Trophoblast cell (in vitro differentiated cells and primary cell): ENCODE data around the gene CHCHD3. TPM values are rescaled to one million over a fixed set of nuclear protein-coding genes. Genes with fewer than 3 reads are reported as not detected.

Experiments used
- DNase-seq, 2 donors: peaks; one replicate each; pipeline ENCODE4 v3.0.0-alpha.2; 2016
- H2AFZ ChIP-seq: 2 replicates; pipeline ENCODE4 v1.6.1; 2013; ENCODE audit warnings: low read length, moderate library complexity, mild to moderate bottlenecking; ENCODE audit not compliant: insufficient read depth, poor library complexity
- H2AK5ac ChIP-seq: 2 replicates; pipeline ENCODE4 v1.6.1; 2013; ENCODE audit warnings: mild to moderate bottlenecking, low read length
- H2BK120ac ChIP-seq: 2 replicates; pipeline ENCODE4 v1.6.1; 2013; ENCODE audit warnings: low read length, mild to moderate bottlenecking, moderate library complexity; ENCODE audit not compliant: insufficient read depth, poor library complexity
- H2BK12ac ChIP-seq: 2 replicates; pipeline ENCODE4 v1.6.1; 2013; ENCODE audit warnings: mild to moderate bottlenecking, low read length, moderate library complexity
- H2BK5ac ChIP-seq: 2 replicates; pipeline ENCODE4 v1.6.1; 2013; ENCODE audit warnings: low read length, low read depth, moderate library complexity, mild to moderate bottlenecking; ENCODE audit not compliant: poor library complexity
- H3K14ac ChIP-seq: 2 replicates; pipeline ENCODE4 v1.6.1; 2013; ENCODE audit warnings: mild to moderate bottlenecking, low read length
- H3K18ac ChIP-seq: 2 replicates; pipeline ENCODE4 v1.6.1; 2013; ENCODE audit warnings: mild to moderate bottlenecking, low read length
- H3K23ac ChIP-seq: 2 replicates; pipeline ENCODE4 v1.6.1; 2013; ENCODE audit warnings: low read length
- H3K27ac ChIP-seq: 2 replicates; pipeline ENCODE4 v1.5.1; 2013; ENCODE audit warnings: low read depth, mild to moderate bottlenecking, inconsistent platforms, low read length, moderate library complexity
- H3K27me3 ChIP-seq: 2 replicates; pipeline ENCODE4 v1.6.1; 2013; ENCODE audit warnings: inconsistent platforms, mild to moderate bottlenecking, low read length, moderate library complexity; ENCODE audit not compliant: insufficient read depth
- H3K36me3 ChIP-seq, 2 experiments: 1 replicate in 1 of 2; 2 replicates in 1 of 2; pipeline ENCODE4 v1.6.1; 2013; ENCODE audit warnings: low read length in 2 of 2, mild to moderate bottlenecking in 2 of 2, moderate library complexity in 1 of 2; ENCODE audit not compliant: insufficient read depth in 2 of 2, control insufficient read depth in 1 of 2
- H3K4ac ChIP-seq: 2 replicates; pipeline ENCODE4 v1.6.1; 2013; ENCODE audit warnings: low read depth, mild to moderate bottlenecking, low read length, moderate library complexity
- H3K4me1 ChIP-seq, 2 experiments: 1 replicate in 1 of 2; 2 replicates in 1 of 2; pipeline ENCODE4 v1.6.1; 2013; ENCODE audit warnings: low read length in 2 of 2, mild to moderate bottlenecking in 2 of 2, moderate library complexity in 1 of 2; ENCODE audit not compliant: insufficient read depth in 2 of 2, control insufficient read depth in 1 of 2
- H3K4me2 ChIP-seq: 2 replicates; pipeline ENCODE4 v1.6.1; 2013; ENCODE audit warnings: inconsistent platforms, mild to moderate bottlenecking, low read length, moderate library complexity
- H3K4me3 ChIP-seq: 2 replicates; pipeline ENCODE4 v1.5.1; 2013; ENCODE audit warnings: mild to moderate bottlenecking, low read depth, low read length, inconsistent platforms
- H3K79me1 ChIP-seq: one replicate; pipeline ENCODE4 v1.6.1; 2013; ENCODE audit warnings: low read length
- H3K79me2 ChIP-seq: 2 replicates; pipeline ENCODE4 v1.6.1; 2013; ENCODE audit warnings: low read length, mild to moderate bottlenecking; ENCODE audit not compliant: control insufficient read depth, insufficient read depth, poor library complexity
- H3K9ac ChIP-seq: 2 replicates; pipeline ENCODE4 v1.6.1; 2013; ENCODE audit warnings: mild to moderate bottlenecking, low read length
- H3K9me3 ChIP-seq: 2 replicates; pipeline ENCODE4 v1.6.1; 2013; ENCODE audit warnings: low read depth, mild to moderate bottlenecking, control low read depth, inconsistent platforms, low read length; ENCODE audit not compliant: insufficient read depth
- H4K12ac ChIP-seq: 2 replicates; pipeline ENCODE4 v1.6.1; 2013; ENCODE audit warnings: low read depth, mild to moderate bottlenecking, low read length, moderate library complexity
- H4K8ac ChIP-seq: 2 replicates; pipeline ENCODE4 v1.6.1; 2013; ENCODE audit warnings: low read depth, mild to moderate bottlenecking, low read length, moderate library complexity
- H4K91ac ChIP-seq: one replicate; pipeline ENCODE4 v1.6.1; 2013; ENCODE audit warnings: low read depth, mild to moderate bottlenecking, low read length, moderate library complexity
- WGBS: extraction: QIAGEN DNeasy Blood & Tissue Kit; methylation state at CpG from one replicate; pipeline ENCODE4 v1.1.7; 2013; ENCODE audit warnings: missing lambda C conversion rate; ENCODE audit not compliant: insufficient read length, insufficient coverage; ENCODE audit errors: extremely low coverage; 5-methylcytosine and 5-hydroxymethylcytosine counted together
- polyA plus RNA-seq: library from polyadenylated mRNA; stranded (reverse); fragments of 200-250 nt; gene quantifications from 2 replicates; pipeline ENCODE4 v1.2.3, GENCODE V29; 2013

Gene CHCHD3
- polyA plus RNA-seq: 47.0 and 49.1 TPM in 2 replicates

GRCh38 chr7:133081599-133082389 is at the start of gene CHCHD3:
Gene CHCHD3, minus strand, starts transcription at chr7:133082090. Its CDS starts 153 bp downstream, at chr7:133081937.
- no peak within 1 kb of the TSS for H3K23ac ChIP-seq
- no peaks in the 10 kb centered on the region for H3K27me3 ChIP-seq
- H3K27ac ChIP-seq: no peak within 1 kb of the TSS
- peak within 1 kb of the TSS; percentile 70 for H3K18ac ChIP-seq
- peak within 1 kb of the TSS; percentile 98 for H3K4me3 ChIP-seq
- H2AFZ ChIP-seq: peak within 1 kb of the TSS; percentile 74
- no peaks in the 10 kb centered on the region for H3K4me1 ChIP-seq
- peak within 1 kb of the TSS; percentile 94 for H3K9ac ChIP-seq
- H3K9me3 ChIP-seq: no peaks in the 10 kb centered on the region
- DNase-seq: peak; percentile 98
- H4K8ac ChIP-seq: peak within 1 kb of the TSS; percentile 93
- peak within 1 kb of the TSS; percentile 22 for H2BK5ac ChIP-seq
- H4K91ac ChIP-seq: peak within 1 kb of the TSS; percentile 70
- peaks cover 7% of the 10 kb centered on the region for H3K79me2 ChIP-seq
- peak within 1 kb of the TSS; percentile 57 for H2BK120ac ChIP-seq
- no peaks in the 10 kb centered on the region for H3K36me3 ChIP-seq
- peak within 1 kb of the TSS; percentile 90 for H4K12ac ChIP-seq
- peak within 1 kb of the TSS; percentile 84 for H3K4ac ChIP-seq
- no CpG with 5 or more reads among the region's 58 CpGs for WGBS
- no peak within 1 kb of the TSS for H2BK12ac ChIP-seq
- H3K14ac ChIP-seq: peak within 1 kb of the TSS; percentile 90
- H2AK5ac ChIP-seq: no peak within 1 kb of the TSS
- peak within 1 kb of the TSS; percentile 95 for H3K4me2 ChIP-seq
- peaks cover 2% of the 10 kb centered on the region for H3K79me1 ChIP-seq

GRCh38 chr7:133130166-133130565 is 48.3 kb upstream of the CHCHD3 start:
- no peak overlapping the region for H3K4ac ChIP-seq
- H3K27me3 ChIP-seq: no peaks in the 10 kb centered on the region
- no peak overlapping the region for H3K27ac ChIP-seq
- no peak overlapping the region for H2BK120ac ChIP-seq
- no peak overlapping the region for H2BK5ac ChIP-seq
- no peak overlapping the region for H2AFZ ChIP-seq
- no peak overlapping the region for H2BK12ac ChIP-seq
- H3K4me1 ChIP-seq: no peaks in the 10 kb centered on the region
- no peak overlapping the region for H2AK5ac ChIP-seq
- H3K4me3 ChIP-seq: no peak overlapping the region
- no peak for DNase-seq
- no peaks in the 10 kb centered on the region for H3K79me1 ChIP-seq
- H3K36me3 ChIP-seq: no peaks in the 10 kb centered on the region
- H3K23ac ChIP-seq: no peak overlapping the region
- H3K4me2 ChIP-seq: no peak overlapping the region
- no CpG with 5 or more reads among the region's 8 CpGs for WGBS
- H4K12ac ChIP-seq: no peak overlapping the region
- H4K8ac ChIP-seq: no peak overlapping the region
- no peak overlapping the region for H3K9ac ChIP-seq
- no peaks in the 10 kb centered on the region for H3K9me3 ChIP-seq
- H3K18ac ChIP-seq: no peak overlapping the region
- no peaks in the 10 kb centered on the region for H3K79me2 ChIP-seq
- H3K14ac ChIP-seq: no peak overlapping the region
- no peak overlapping the region for H4K91ac ChIP-seq

GRCh38 chr7:133126422-133126821 is 44.5 kb upstream of the CHCHD3 start:
- Histone ChIP-seq H3K79me2 (no peaks in the 10 kb centered on the region), H3K9ac (no peak overlapping the region), H2AFZ (no peak overlapping the region), H2BK120ac (no peak overlapping the region), H3K14ac (no peak overlapping the region), H2BK5ac (no peak overlapping the region), H3K4ac (no peak overlapping the region), H3K4me2 (no peak overlapping the region), H4K8ac (no peak overlapping the region), H4K12ac (no peak overlapping the region), H3K23ac (no peak overlapping the region), H2BK12ac (no peak overlapping the region), H3K36me3 (no peaks in the 10 kb centered on the region), H3K4me3 (no peak overlapping the region), H3K9me3 (no peaks in the 10 kb centered on the region), H3K79me1 (no peaks in the 10 kb centered on the region), H3K4me1 (no peaks in the 10 kb centered on the region), H4K91ac (no peak overlapping the region), H3K27me3 (no peaks in the 10 kb centered on the region), H3K27ac (no peak overlapping the region), H2AK5ac (no peak overlapping the region), H3K18ac (no peak overlapping the region)
- DNase-seq: no peak
- no CpG with 5 or more reads among the region's 2 CpGs for WGBS

- no CpG with 5 or more reads among the region's 1 CpG for WGBS
- DNase-seq: no peak
- Histone ChIP-seq H3K4me2 (no peak overlapping the region), H4K12ac (no peak overlapping the region), H3K79me1 (no peaks in the 10 kb centered on the region), H3K27me3 (no peaks in the 10 kb centered on the region), H2AK5ac (no peak overlapping the region), H2BK5ac (no peak overlapping the region), H3K9ac (no peak overlapping the region), H3K4me1 (no peaks in the 10 kb centered on the region), H2BK12ac (no peak overlapping the region), H2AFZ (no peak overlapping the region), H3K18ac (no peak overlapping the region), H3K36me3 (no peaks in the 10 kb centered on the region), H2BK120ac (no peak overlapping the region), H3K4me3 (no peak overlapping the region), H4K8ac (no peak overlapping the region), H3K27ac (no peak overlapping the region), H3K4ac (no peak overlapping the region), H4K91ac (no peak overlapping the region), H3K23ac (no peak overlapping the region), H3K9me3 (no peaks in the 10 kb centered on the region), H3K79me2 (no peaks in the 10 kb centered on the region), H3K14ac (no peak overlapping the region)
Measured at GRCh38 chr7:133124974-133125373, 43.1 kb upstream of the CHCHD3 start.
